Measurements from ENCODE around the gene TAF4B.
"Not testable (repeated sequence)": the region's sequence is repeated elsewhere in the genome, so short reads cannot be mapped to it uniquely, and the experiment has no call there.

TAF4B gene

DNA sequence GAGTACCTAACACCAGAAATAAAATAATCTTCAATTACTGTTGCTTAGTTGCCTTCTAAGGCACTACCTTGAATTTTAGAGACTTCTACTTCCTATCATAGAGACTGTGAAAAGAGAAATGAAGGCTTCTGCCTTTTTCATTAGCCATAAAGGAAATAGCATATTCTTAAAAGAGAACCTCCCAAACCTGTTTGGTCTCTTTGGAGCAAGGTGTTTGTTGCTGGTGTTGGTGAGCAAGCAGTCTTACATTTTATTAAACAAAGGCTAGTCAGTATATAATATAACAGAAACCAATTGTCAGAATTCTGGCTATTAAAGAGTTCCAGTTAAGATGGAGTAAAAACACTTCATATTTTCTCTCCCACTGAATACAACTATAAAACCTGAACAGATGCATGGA, 116.4 kb downstream of the TAF4B start:
- Histone ChIP-seq H3K4me1 (ENCODE audit: control insufficient read depth in 1 of 2, insufficient read depth in 2 of 2, low read length in 2 of 2) (no peaks in the 10 kb centered on the region), H3K36me3 (ENCODE audit: control insufficient read depth in 1 of 2, insufficient read depth in 2 of 2, low read length in 2 of 2) (no peaks in the 10 kb centered on the region), H3K9me3 (ENCODE audit: control insufficient read depth in 1 of 2, low read length in 2 of 2) (peaks cover 0 to 2% of the 10 kb centered on the region in 2 donors), H3K27ac (ENCODE audit: low read length) (no peak overlapping the region), H3K27me3 (ENCODE audit: low read depth, low read length) (no peaks in the 10 kb centered on the region), H3K4me3 (ENCODE audit: low read depth in 1 of 2, low read length in 2 of 2) (no peak overlapping the region)

DNA sequence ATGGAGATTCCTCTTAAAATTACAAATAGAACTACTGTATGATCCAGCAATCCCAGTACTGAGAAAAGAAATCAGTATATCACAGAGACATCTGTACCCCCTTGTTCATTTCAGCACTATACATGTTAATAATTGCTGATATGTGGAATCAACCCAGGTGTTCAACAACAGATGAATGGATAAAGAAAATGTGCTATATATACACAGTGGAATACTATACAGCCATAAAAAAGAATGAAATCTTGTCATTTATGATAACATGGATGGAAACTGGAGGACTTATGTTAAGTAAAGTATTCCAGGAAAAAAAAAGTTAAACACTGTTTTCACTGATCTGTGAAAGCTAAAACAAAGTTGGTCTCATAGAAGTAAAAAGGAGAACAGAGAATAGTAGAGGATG, 124.7 kb downstream of the TAF4B start:
- H3K27ac ChIP-seq (ENCODE audit: low read length), result no peak overlapping the region
- H3K4me1 ChIP-seq (ENCODE audit: control insufficient read depth in 1 of 2, insufficient read depth in 2 of 2, low read length in 2 of 2), result no peaks in the 10 kb centered on the region
- H3K27me3 ChIP-seq (ENCODE audit: low read depth, low read length), result no peaks in the 10 kb centered on the region

DNA sequence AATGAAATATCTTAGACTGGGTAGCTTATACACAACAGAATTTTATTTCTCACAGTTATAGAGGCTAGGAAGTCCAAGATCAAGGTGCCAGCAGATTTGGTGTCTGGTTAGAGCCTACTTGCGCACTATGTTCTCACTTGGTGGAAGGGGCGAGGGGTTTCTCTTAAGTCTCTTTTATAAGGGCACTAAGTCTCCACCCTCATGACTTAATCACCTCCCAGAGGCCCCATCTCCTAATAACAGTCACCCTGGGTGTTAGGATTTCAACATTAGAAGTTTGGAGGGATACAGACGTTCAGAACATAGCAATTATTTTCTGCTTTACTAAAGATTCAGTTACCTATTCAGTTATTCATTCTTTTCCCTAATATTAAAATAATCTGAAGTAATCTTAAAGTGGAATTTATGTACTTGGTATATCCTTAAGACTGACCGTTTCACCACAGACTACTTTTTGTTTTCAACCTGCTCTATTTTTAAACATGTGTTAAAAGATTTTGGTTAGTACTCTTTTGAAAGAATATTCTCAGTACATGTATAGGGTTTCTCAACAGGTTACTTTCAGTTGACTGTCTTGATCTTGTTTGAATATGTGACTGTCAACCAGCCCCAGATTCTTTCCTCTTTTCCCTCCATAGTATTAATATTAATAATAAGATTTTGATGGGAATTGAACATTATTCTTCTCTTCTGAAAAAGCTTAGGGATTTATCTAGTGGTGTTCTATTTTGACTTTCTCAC, 130.0 kb downstream of the TAF4B start:
- no peaks in the 10 kb centered on the region for H3K4me1 ChIP-seq (ENCODE audit: control insufficient read depth in 1 of 2, insufficient read depth in 2 of 2, low read length in 2 of 2)
- H3K36me3 ChIP-seq (ENCODE audit: control insufficient read depth in 1 of 2, insufficient read depth in 2 of 2, low read length in 2 of 2), result no peaks in the 10 kb centered on the region
- H3K9me3 ChIP-seq (ENCODE audit: control insufficient read depth in 1 of 2, low read length in 2 of 2), result no peaks in the 10 kb centered on the region
- H3K4me3 ChIP-seq (ENCODE audit: low read depth in 1 of 2, low read length in 2 of 2), result no peak overlapping the region
- H3K27ac ChIP-seq (ENCODE audit: low read length), result no peak overlapping the region
- H3K27me3 ChIP-seq (ENCODE audit: low read depth, low read length), result no peaks in the 10 kb centered on the region

More for the DNA sequence above, 124.7 kb downstream of the TAF4B start:
- no peaks in the 10 kb centered on the region for H3K36me3 ChIP-seq (ENCODE audit: control insufficient read depth in 1 of 2, insufficient read depth in 2 of 2, low read length in 2 of 2)
- H3K4me3 ChIP-seq (ENCODE audit: low read depth in 1 of 2, low read length in 2 of 2), result no peak overlapping the region
- peaks cover 0 to 5% of the 10 kb centered on the region in 2 donors for H3K9me3 ChIP-seq (ENCODE audit: control insufficient read depth in 1 of 2, low read length in 2 of 2)

DNA sequence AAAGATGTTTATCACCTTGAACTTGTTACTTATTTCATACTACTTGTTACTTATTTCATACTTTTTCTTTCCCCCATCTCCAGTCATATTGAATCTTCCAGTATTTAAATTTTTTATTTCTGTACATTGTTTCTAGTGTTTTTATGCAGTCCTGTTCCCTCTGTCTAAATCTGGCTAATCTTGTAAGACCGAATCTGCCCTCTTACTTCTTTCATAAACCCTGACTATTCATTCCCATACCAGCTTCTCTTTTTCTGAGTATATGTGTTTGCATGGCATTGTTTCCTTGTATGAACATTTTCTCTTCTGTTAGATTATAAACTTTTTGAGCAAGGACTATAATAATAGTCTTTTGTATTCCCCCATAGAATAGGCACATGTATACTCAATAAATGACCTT, 131.7 kb downstream of the TAF4B start:
- Histone ChIP-seq H3K4me3 (ENCODE audit: low read depth in 1 of 2, low read length in 2 of 2) (no peak overlapping the region), H3K36me3 (ENCODE audit: control insufficient read depth in 1 of 2, insufficient read depth in 2 of 2, low read length in 2 of 2) (no peaks in the 10 kb centered on the region), H3K27me3 (ENCODE audit: low read depth, low read length) (no peaks in the 10 kb centered on the region), H3K4me1 (ENCODE audit: control insufficient read depth in 1 of 2, insufficient read depth in 2 of 2, low read length in 2 of 2) (no peaks in the 10 kb centered on the region), H3K27ac (ENCODE audit: low read length) (no peak overlapping the region), H3K9me3 (ENCODE audit: control insufficient read depth in 1 of 2, low read length in 2 of 2) (no peaks in the 10 kb centered on the region)

DNA sequence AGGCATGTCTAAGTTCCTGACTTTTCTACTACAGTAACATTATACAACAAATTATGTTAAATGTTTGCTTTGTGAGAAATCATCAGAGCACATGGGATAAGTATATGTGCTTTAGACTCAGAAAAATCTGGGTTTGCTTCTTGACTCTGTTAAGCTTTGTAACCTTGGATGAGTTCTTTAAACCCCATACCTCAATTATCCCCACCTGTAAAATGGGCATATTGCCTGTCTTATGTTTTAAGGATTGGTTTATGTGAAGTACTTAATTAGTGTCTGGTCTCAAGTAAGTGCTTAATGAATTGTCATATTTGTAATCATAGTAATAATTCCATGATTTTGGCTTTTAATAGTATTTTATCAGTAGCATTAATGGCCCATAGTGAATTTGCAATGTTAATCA, 135.8 kb downstream of the TAF4B start:
- no peaks in the 10 kb centered on the region for H3K36me3 ChIP-seq (ENCODE audit: control insufficient read depth in 1 of 2, insufficient read depth in 2 of 2, low read length in 2 of 2)
- no peak overlapping the region for H3K4me3 ChIP-seq (ENCODE audit: low read depth in 1 of 2, low read length in 2 of 2)
- H3K27ac ChIP-seq (ENCODE audit: low read length), result no peak overlapping the region
- H3K4me1 ChIP-seq (ENCODE audit: control insufficient read depth in 1 of 2, insufficient read depth in 2 of 2, low read length in 2 of 2), result no peaks in the 10 kb centered on the region
- no peaks in the 10 kb centered on the region for H3K9me3 ChIP-seq (ENCODE audit: control insufficient read depth in 1 of 2, low read length in 2 of 2)
- H3K27me3 ChIP-seq (ENCODE audit: low read depth, low read length), result no peaks in the 10 kb centered on the region

DNA sequence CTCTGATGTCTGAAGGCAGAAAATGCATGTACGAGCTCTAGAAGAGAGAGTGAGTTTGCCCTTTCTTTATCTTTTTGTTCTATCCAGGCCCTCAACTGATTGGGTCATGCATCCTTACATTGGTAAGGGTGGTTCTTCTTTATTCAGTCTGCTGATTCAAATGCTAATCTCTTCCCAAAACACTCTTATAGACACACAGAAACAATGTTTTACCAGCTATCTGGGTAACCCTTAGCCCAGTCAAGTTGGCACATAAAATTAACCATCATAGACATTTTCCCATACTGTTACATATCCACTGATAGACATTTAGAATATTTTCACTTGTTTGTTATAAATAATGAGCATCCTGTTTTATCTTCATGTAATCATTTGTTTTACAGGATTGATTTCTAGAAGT, 141.2 kb downstream of the TAF4B start:
- Histone ChIP-seq H3K27me3 (ENCODE audit: low read depth, low read length) (no peaks in the 10 kb centered on the region), H3K36me3 (ENCODE audit: control insufficient read depth in 1 of 2, insufficient read depth in 2 of 2, low read length in 2 of 2) (no peaks in the 10 kb centered on the region), H3K4me1 (ENCODE audit: control insufficient read depth in 1 of 2, insufficient read depth in 2 of 2, low read length in 2 of 2) (no peaks in the 10 kb centered on the region), H3K27ac (ENCODE audit: low read length) (no peak overlapping the region), H3K4me3 (ENCODE audit: low read depth in 1 of 2, low read length in 2 of 2) (no peak overlapping the region), H3K9me3 (ENCODE audit: control insufficient read depth in 1 of 2, low read length in 2 of 2) (no peaks in the 10 kb centered on the region)

DNA sequence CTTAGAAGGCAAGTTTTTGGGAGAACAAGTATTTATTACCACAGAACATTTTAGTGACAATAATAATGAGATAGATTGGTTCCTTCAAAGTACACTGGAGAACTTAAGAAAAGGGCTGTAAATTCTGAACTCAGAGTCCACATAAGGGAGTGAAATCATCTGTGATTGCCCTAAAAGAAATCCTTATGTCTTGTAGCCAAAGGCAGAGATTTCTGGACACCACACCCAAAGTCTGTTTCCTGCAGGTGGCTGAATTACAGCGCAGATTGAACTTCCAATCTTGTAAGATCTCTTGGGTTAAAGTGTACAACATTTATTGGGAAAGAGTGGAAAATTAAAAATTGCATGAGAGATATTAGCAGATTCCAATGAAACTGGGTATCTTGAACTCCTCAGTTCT, 143.8 kb downstream of the TAF4B start:
- no peaks in the 10 kb centered on the region for H3K9me3 ChIP-seq (ENCODE audit: control insufficient read depth in 1 of 2, low read length in 2 of 2)
- H3K27me3 ChIP-seq (ENCODE audit: low read depth, low read length), result no peaks in the 10 kb centered on the region
- H3K4me1 ChIP-seq (ENCODE audit: control insufficient read depth in 1 of 2, insufficient read depth in 2 of 2, low read length in 2 of 2), result no peaks in the 10 kb centered on the region
- H3K4me3 ChIP-seq (ENCODE audit: low read depth in 1 of 2, low read length in 2 of 2), result no peak overlapping the region
- no peak overlapping the region for H3K27ac ChIP-seq (ENCODE audit: low read length)
- no peaks in the 10 kb centered on the region for H3K36me3 ChIP-seq (ENCODE audit: control insufficient read depth in 1 of 2, insufficient read depth in 2 of 2, low read length in 2 of 2)

DNA sequence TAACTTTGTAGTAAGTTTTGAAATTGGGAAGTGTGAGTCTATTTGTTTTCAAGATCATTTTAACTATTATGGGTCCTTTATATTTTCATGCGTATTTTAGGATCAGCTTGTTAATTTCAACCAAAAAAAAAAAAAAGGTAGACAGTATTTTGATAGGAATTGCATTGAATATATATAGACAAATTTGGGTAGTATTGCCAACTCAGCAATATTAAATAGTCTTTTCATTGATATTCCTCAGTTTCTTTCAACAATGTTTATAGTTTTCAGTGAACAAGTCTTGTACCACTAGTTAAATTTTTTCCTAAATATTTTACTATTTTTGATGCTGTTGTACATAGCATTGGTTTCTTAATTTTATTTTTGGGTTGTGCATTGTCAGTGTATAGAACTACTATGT, 149.9 kb downstream of the TAF4B start:
- Histone ChIP-seq H3K27me3 (ENCODE audit: low read depth, low read length) (no peaks in the 10 kb centered on the region), H3K27ac (ENCODE audit: low read length) (no peak overlapping the region), H3K4me3 (ENCODE audit: low read depth in 1 of 2, low read length in 2 of 2) (no peak overlapping the region), H3K9me3 (ENCODE audit: control insufficient read depth in 1 of 2, low read length in 2 of 2) (no peaks in the 10 kb centered on the region), H3K4me1 (ENCODE audit: control insufficient read depth in 1 of 2, insufficient read depth in 2 of 2, low read length in 2 of 2) (no peaks in the 10 kb centered on the region), H3K36me3 (ENCODE audit: control insufficient read depth in 1 of 2, insufficient read depth in 2 of 2, low read length in 2 of 2) (no peaks in the 10 kb centered on the region)

DNA sequence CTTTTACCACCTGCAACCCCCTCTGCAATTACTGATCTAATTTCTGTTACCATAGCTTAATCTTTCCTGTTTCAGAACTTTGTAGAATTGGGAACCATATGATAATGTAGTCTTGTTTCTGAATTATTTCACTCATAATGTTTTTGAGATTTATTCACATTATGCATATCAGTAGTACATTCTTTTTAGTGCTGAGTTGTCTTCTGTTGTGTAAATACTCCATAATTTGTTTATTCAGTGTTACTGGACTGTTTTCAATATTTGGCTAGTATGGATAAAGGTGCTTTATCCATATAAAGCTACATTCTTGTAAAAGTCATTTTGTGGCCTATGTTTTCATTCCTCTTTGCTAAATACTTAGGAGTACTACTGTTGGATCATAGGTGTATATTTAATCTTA, 152.5 kb downstream of the TAF4B start:
- no peaks in the 10 kb centered on the region for H3K36me3 ChIP-seq (ENCODE audit: control insufficient read depth in 1 of 2, insufficient read depth in 2 of 2, low read length in 2 of 2)
- no peaks in the 10 kb centered on the region for H3K27me3 ChIP-seq (ENCODE audit: low read depth, low read length)
- no peak overlapping the region for H3K4me3 ChIP-seq (ENCODE audit: low read depth in 1 of 2, low read length in 2 of 2)
- H3K9me3 ChIP-seq (ENCODE audit: control insufficient read depth in 1 of 2, low read length in 2 of 2), result no peaks in the 10 kb centered on the region
- no peak overlapping the region for H3K27ac ChIP-seq (ENCODE audit: low read length)
- H3K4me1 ChIP-seq (ENCODE audit: control insufficient read depth in 1 of 2, insufficient read depth in 2 of 2, low read length in 2 of 2), result no peaks in the 10 kb centered on the region

DNA sequence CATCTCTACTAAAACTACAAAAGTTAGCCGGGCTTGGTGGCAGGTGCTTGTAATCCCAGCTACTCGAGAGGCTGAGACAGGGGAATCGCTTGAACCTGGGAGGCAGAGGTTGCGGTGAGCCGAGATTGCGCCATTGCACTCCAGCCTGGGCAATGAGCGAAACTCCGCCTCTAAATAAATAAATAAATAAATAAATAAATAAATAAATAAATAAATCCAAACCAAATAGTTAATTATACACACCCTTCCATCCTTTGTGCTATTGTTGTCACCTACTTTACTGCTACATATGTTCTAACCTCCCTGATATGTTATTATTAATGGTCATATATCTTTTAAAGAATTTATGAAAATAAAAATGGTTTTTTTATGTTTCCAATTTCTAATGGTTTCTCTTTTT, 155.3 kb downstream of the TAF4B start:
- H3K9me3 ChIP-seq (ENCODE audit: control insufficient read depth in 1 of 2, low read length in 2 of 2); H3K36me3 ChIP-seq (ENCODE audit: control insufficient read depth in 1 of 2, insufficient read depth in 2 of 2, low read length in 2 of 2); H3K4me1 ChIP-seq (ENCODE audit: control insufficient read depth in 1 of 2, insufficient read depth in 2 of 2, low read length in 2 of 2); H3K27me3 ChIP-seq (ENCODE audit: low read depth, low read length); H3K27ac ChIP-seq (ENCODE audit: low read length); H3K4me3 ChIP-seq (ENCODE audit: low read depth in 1 of 2, low read length in 2 of 2): not testable (repeated sequence)

DNA sequence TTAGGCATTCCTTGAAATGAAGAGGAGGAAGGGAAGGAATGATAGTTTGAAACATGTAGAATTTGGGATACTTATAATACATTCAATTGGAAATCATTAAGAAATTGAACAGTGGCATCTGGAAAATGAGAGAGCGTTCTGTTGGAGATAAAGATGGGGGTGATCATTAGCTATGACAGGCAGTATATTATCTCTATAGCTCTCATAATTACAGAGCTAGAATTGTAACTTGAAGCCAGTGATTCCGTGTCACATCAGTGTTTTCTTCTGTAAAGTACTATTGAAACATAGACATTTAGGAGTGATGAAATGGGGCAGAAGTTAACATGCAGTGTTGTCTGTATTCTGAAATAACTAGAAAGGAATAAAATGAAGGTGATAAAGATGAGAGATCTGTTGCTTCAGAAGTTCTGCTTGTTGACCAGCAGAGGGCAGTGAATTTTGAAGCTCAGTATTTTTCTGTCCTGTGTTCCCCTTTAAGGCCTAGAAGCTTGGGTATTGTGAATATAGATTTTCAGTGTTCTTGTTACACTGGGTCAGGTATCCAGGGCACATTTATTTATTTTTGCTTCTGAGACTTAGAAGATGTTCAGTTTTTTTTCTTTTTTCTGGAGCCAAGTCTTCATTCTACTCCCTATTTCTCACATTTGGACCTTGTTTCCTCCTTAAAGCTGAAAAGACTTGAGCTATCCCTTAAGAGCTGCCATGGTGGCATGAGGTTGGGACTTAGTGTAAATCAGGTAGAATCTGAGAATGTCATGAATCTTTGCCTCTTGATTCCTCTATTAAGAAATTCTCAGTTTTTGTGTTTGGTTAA, 157.4 kb downstream of the TAF4B start:
- H3K27me3 ChIP-seq (ENCODE audit: low read depth, low read length), result no peaks in the 10 kb centered on the region
- no peaks in the 10 kb centered on the region for H3K9me3 ChIP-seq (ENCODE audit: control insufficient read depth in 1 of 2, low read length in 2 of 2)
- no peak overlapping the region for H3K4me3 ChIP-seq (ENCODE audit: low read depth in 1 of 2, low read length in 2 of 2)
- H3K27ac ChIP-seq (ENCODE audit: low read length), result no peak overlapping the region
- peaks cover 0 to 5% of the 10 kb centered on the region in 2 donors for H3K4me1 ChIP-seq (ENCODE audit: control insufficient read depth in 1 of 2, insufficient read depth in 2 of 2, low read length in 2 of 2)
- no peaks in the 10 kb centered on the region for H3K36me3 ChIP-seq (ENCODE audit: control insufficient read depth in 1 of 2, insufficient read depth in 2 of 2, low read length in 2 of 2)
